Gastrocnemius medialis (tissue), 4 donors: ENCODE results near the gene ABHD17A.

Experiments used
- CTCF ChIP-seq, 5 experiments: fragments of 450-650 bp in 3 of 5; fragments of 200-600 bp in 2 of 5; sonication (generic) in 2 of 5; IDR thresholded peaks in 4 of 5; conservative IDR thresholded peaks in 1 of 5; 1 replicate in 4 of 5; 2 replicates in 1 of 5; pipeline ENCODE4 v1.5.1; 2016 to 2019; ENCODE audit warnings: antibody characterized with exemption in 5 of 5, mild to moderate bottlenecking in 3 of 5, moderate library complexity in 3 of 5
- POLR2A ChIP-seq, 2 donors: fragments of 450-650 bp; IDR thresholded peaks; one replicate each; pipeline ENCODE4 v1.6.1; 2017; ENCODE audit warnings: antibody characterized with exemption in 2 of 2, mild to moderate bottlenecking in 2 of 2, moderate library complexity in 2 of 2

DNA sequence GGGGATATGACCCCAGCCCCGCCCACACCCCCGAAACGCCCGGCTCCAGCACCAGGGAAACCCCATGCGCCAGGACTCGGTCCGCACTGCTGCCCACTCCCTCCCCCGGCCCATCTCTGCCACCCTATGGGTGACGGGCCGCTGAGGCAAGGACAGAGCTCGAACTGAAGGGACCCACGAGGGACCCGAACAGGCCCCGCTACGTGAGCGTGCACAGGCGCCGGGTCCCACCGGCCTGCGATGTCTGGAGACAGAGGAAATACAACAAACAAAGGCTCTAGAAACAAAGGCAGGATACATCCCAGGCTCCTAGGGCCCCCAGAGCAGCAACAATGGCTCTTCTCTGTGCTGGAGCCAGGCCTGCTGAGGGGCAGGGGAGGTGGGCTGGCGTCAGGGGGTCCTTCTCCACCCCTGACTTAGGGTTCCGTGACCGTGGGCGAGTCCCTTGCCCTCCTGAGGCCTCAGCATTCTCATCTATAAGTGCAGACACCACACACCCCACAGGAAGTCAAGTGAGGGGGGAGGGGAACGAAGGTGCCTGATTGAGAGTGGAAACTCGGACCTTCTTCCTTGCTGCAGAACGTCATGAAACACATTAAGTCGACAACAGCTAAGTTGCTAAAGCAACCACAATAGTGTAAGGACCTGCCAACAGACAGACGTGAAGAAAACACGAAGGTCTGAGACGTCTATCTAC lies 3.1 kb downstream of the ABHD17A start:
- no peak for TF ChIP-seq POLR2A (IDR thresholded peaks at IDR 0.05)
- no peak for TF ChIP-seq CTCF (IDR thresholded peaks at IDR 0.05 in 4 of 5, conservative IDR thresholded peaks at IDR 0.05 in 1 of 5)
